Measurements from ENCODE around the gene LSP1. TPM values are rescaled to one million over a fixed set of nuclear protein-coding genes. Genes with fewer than 3 reads are reported as not detected.

Gene LSP1
- total RNA-seq, 4 donors from 2014 or later, result 12.3 to 69.6 (median 23.2) TPM

- 40% methylated on average over 28 of the region's 33 CpGs; no CpG with 5 or more reads in 1 of the 2 donors for WGBS, 2 donors (ENCODE audit: low coverage in 1 of 2)
- TF ChIP-seq, protein P1, sequence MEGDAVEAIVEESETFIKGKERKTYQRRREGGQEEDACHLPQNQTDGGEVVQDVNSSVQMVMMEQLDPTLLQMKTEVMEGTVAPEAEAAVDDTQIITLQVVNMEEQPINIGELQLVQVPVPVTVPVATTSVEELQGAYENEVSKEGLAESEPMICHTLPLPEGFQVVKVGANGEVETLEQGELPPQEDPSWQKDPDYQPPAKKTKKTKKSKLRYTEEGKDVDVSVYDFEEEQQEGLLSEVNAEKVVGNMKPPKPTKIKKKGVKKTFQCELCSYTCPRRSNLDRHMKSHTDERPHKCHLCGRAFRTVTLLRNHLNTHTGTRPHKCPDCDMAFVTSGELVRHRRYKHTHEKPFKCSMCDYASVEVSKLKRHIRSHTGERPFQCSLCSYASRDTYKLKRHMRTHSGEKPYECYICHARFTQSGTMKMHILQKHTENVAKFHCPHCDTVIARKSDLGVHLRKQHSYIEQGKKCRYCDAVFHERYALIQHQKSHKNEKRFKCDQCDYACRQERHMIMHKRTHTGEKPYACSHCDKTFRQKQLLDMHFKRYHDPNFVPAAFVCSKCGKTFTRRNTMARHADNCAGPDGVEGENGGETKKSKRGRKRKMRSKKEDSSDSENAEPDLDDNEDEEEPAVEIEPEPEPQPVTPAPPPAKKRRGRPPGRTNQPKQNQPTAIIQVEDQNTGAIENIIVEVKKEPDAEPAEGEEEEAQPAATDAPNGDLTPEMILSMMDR (IDR thresholded peaks at IDR 0.05), result no peak
- TF ChIP-seq POLR2A (IDR thresholded peaks at IDR 0.05) (peak; percentile 63), POLR2AphosphoS5 (IDR thresholded peaks at IDR 0.05) (peak; percentile 25 to 45 (median 44)), EP300 (IDR thresholded peaks at IDR 0.05; ENCODE audit: low read depth) (no peak)
These were observed 22.3 kb upstream of the LSP1 start for GRCh38 chr11:1830322-1831223.

DNA sequence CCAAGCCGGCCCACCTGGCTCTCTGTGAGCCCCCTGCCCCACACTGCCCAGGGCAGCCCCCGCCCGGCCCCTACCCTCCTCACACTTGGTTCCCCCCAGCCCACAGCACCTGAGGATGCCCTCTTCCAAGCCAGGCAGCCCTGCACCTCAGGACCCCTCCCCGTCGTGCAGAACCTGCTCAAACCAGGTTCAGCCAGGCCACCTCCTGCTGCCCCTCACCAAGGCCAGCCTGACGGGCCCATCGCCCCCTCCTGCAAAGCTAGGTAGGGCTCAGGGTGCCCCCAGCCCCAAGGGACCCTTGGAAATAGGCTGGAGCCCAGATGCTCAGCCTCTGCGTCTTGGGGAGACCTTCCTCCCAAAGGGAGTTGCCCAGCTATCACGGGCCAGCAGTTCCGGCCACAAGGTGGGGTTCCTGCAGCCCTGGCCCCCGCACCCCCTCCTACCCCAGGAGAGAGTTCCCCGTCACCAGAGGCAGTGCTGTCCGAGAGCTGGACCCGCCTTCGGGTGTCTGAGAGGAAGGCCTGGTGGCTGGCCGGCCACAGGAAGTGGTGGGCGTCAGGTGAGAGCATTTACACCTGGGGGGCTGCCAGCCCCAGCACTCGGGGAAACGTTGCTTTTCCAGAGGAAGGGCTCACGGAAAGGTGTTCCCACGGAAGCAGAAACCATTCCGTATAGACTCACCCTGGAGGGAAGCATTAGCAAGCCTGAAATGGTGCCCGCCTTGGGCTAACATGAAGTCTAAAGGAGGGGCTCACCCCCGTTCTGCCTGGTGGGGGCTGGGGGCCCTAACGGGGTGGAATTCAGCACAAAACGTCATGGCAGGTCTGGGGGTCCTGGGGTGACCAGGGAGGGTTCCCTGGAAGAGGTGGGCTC, 21.3 kb upstream of the LSP1 start:
- peaks cover 29 to 59% (median 55%) of the 10 kb centered on the region in 4 donors for H3K4me1 ChIP-seq
- no peaks in the 10 kb centered on the region for H3K9me3 ChIP-seq
- DNase-seq, result no peak
- in situ Hi-C loops (cut with MboI; ENCODE audit: low pct_ligation_motif_present in 1 of 4, low pct_unique_long_range_greater_than_20kb in 1 of 4, low sequenced_read_pairs in 3 of 4) (no loop called here), intact Hi-C loops (cut with DNase I; ENCODE audit: low total_unique reads) (loop anchor here (2.0 to 5.0 kb wide), 2 partner anchors 139 to 179 kb away; no protein-coding TSS in a partner anchor)
- TF ChIP-seq, protein P1 (IDR thresholded peaks at IDR 0.05), result no peak
- TF ChIP-seq EP300 (IDR thresholded peaks at IDR 0.05; ENCODE audit: low read depth), result no peak
- TF ChIP-seq POLR2A (IDR thresholded peaks at IDR 0.05), result no peak
- TF ChIP-seq POLR2AphosphoS5 (IDR thresholded peaks at IDR 0.05), result no peak
- WGBS, 2 donors (ENCODE audit: low coverage in 1 of 2), result 54% methylated on average over 20 of the region's 26 CpGs; no CpG with 5 or more reads in 1 of the 2 donors
- H3K4me3 ChIP-seq, result no peak overlapping the region
- H3K27me3 ChIP-seq, result peaks cover 6% of the 10 kb centered on the region
- peak overlapping the region in 3 of 4 donors; percentile 39 to 62 (median 46) for H3K27ac ChIP-seq
- H3K36me3 ChIP-seq, result no peaks in the 10 kb centered on the region

More at GRCh38 chr11:1830322-1831223, 22.3 kb upstream of the LSP1 start:
- intact Hi-C loops (cut with DNase I; ENCODE audit: low total_unique reads), result loop anchor here (5.0 kb wide), 1 partner anchor 178 kb away; no protein-coding TSS in a partner anchor
- Histone ChIP-seq H3K27ac (peak overlapping the region in 3 of 4 donors; percentile 39 to 62 (median 46)), H3K9me3 (no peaks in the 10 kb centered on the region), H3K4me3 (no peak overlapping the region), H3K27me3 (peaks cover 6% of the 10 kb centered on the region), H3K36me3 (no peaks in the 10 kb centered on the region), H3K4me1 (peaks cover 29 to 62% (median 58%) of the 10 kb centered on the region in 4 donors)
- DNase-seq, result peak; percentile 88
- in situ Hi-C loops (cut with MboI; ENCODE audit: low pct_ligation_motif_present in 1 of 4, low pct_unique_long_range_greater_than_20kb in 1 of 4, low sequenced_read_pairs in 3 of 4), result no loop called here

DNA sequence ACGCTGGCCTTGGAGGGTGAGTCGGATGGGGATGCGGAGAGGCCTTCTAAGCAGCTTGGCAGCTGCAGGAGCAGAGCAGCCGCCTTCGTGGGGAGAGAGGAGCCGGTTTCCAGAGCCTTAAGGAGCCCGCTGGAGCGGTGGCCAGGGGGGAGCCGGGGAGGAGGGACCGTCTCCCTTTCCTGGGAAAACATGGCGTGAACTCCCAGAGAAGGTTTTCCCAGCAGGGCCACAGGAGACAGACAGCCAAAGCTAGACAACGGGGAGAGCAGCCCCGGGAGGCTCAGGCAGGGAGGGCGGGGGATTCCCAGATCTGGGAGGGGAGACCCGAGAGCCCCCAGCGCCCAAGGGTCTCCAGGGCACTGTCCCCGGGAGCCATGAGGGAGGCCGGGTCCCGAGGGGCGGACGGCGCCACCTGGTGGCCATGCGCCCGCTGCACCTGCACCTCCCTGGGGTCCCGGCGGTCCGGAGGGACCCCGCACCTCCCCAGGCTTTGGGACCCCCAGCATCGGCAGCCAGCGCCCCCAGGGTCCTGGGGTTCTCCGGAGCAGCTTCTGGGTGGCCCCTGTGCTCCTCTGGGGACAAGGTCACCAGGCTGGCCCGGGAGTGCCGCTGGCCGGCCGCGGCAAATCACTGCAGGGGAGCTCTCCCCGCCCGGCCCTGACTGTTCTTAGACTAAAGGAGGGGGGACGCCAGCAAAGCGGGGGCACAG, 20.5 kb upstream of the LSP1 start:
- in situ Hi-C loops (cut with MboI; ENCODE audit: low pct_ligation_motif_present in 1 of 4, low pct_unique_long_range_greater_than_20kb in 1 of 4, low sequenced_read_pairs in 3 of 4) (no loop called here), intact Hi-C loops (cut with DNase I; ENCODE audit: low total_unique reads) (loop anchor here (2.0 to 5.0 kb wide), 2 partner anchors 140 to 180 kb away; no protein-coding TSS in a partner anchor)
- Histone ChIP-seq H3K27me3 (peaks cover 6% of the 10 kb centered on the region), H3K9me3 (no peaks in the 10 kb centered on the region), H3K36me3 (no peaks in the 10 kb centered on the region), H3K4me1 (peaks cover 29 to 51% (median 48%) of the 10 kb centered on the region in 4 donors), H3K27ac (peak overlapping the region in 3 of 4 donors; percentile 3 to 10 (median 6)), H3K4me3 (peak overlapping the region in 1 of 4 donors; percentile 29)
- 27% methylated on average over 23 of the region's 40 CpGs; no CpG with 5 or more reads in 1 of the 2 donors for WGBS, 2 donors (ENCODE audit: low coverage in 1 of 2)
- peak; percentile 67 for DNase-seq
- TF ChIP-seq, protein P1 (IDR thresholded peaks at IDR 0.05), result peak; percentile 96 to 99 (median 99)
- no peak for TF ChIP-seq POLR2A (IDR thresholded peaks at IDR 0.05)

All from transverse colon (tissue), 4 donors.